ENCODE measurements around the gene NHERF2. TPM values are rescaled to one million over a fixed set of nuclear protein-coding genes. Genes with fewer than 3 reads are reported as not detected.

Gene NHERF2
- total and polyA plus RNA-seq, 2 of the 4 experiments (the other 2 are of a cell fraction), result 18.6 to 77.8 TPM

- Histone ChIP-seq H2AFZ (replicated peaks; ENCODE audit: low read length, poor library complexity) (no peak overlapping the region), H3K79me1 (ENCODE audit: low read depth in 1 of 2, low read length in 2 of 2) (peaks cover 0 to 9% of the 10 kb centered on the region in 2 experiments; a peak in 1 of 4 replicates), H3K4me2 (ENCODE audit: low read depth, low read length) (no peak overlapping the region), H4K8ac (ENCODE audit: low read depth in 2 of 2, low read length in 2 of 2) (no peak overlapping the region), H3K9ac (ENCODE audit: low read depth, low read length) (no peak overlapping the region), H2BK15ac (ENCODE audit: low read depth, low read length) (no peak overlapping the region), H4K91ac (ENCODE audit: insufficient read depth, low read depth, low read length) (no peak overlapping the region), H2AK9ac (replicated peaks; ENCODE audit: low read depth, low read length, poor library complexity) (no peak overlapping the region), H3K27ac (ENCODE audit: insufficient read depth, low read length) (no peak overlapping the region), H3K9me3 (ENCODE audit: control insufficient read depth, insufficient read depth, low read length) (no peaks in the 10 kb centered on the region), H4K20me1 (ENCODE audit: insufficient read depth, low read length) (no peaks in the 10 kb centered on the region; the same call in 1 of the 2 replicates), H3K9me1 (ENCODE audit: insufficient read depth, low read length) (0 out of 2 replicates have a peak, but pooled peaks cover 3% of the 10 kb centered on the region), H4K5ac (ENCODE audit: low read depth, low read length) (no peak overlapping the region), H2BK120ac (ENCODE audit: low read depth, low read length) (no peak overlapping the region), H3K18ac (ENCODE audit: low read depth, low read length) (no peak overlapping the region), H3K4me1 (ENCODE audit: control insufficient read depth, insufficient read depth, low read length) (no peaks in the 10 kb centered on the region), H3K23ac (ENCODE audit: low read depth, low read length) (no peak overlapping the region), H3K4ac (ENCODE audit: low read depth, low read length) (no peak overlapping the region), H2BK5ac (ENCODE audit: low read depth, low read length, poor library complexity, severe bottlenecking) (no peak overlapping the region), H3K56ac (ENCODE audit: extremely low read depth, insufficient read depth, low read length) (no peak overlapping the region), H2AK5ac (ENCODE audit: low read depth, low read length) (no peak overlapping the region), H2BK20ac (ENCODE audit: low read depth, low read length) (no peak overlapping the region), H3K36me3 (ENCODE audit: control insufficient read depth, insufficient read depth, low read length) (peaks cover 67% of the 10 kb centered on the region), H3K14ac (replicated peaks; ENCODE audit: low read depth, low read length) (no peak overlapping the region), H3K4me3 (ENCODE audit: insufficient read depth, low read depth, low read length) (no peak overlapping the region), H3K27me3 (ENCODE audit: control insufficient read depth, insufficient read depth, low read length) (no peaks in the 10 kb centered on the region)
- TF ChIP-seq CEBPB (IDR thresholded peaks at IDR 0.05; ENCODE audit: low read depth, low read length), result no peak
- no peak for TF ChIP-seq SMC3 (IDR thresholded peaks at IDR 0.05; ENCODE audit: low read depth, low read length)
- no peak for TF ChIP-seq RCOR1 (IDR thresholded peaks at IDR 0.05; ENCODE audit: insufficient replicate concordance, low read length)
- TF ChIP-seq POLR2A (IDR thresholded peaks at IDR 0.05; ENCODE audit: low read depth, low read length), result no peak
- TF ChIP-seq FOS (IDR thresholded peaks at IDR 0.05; ENCODE audit: low read depth, low read length), result no peak
- TF ChIP-seq CHD1 (IDR thresholded peaks at IDR 0.05; ENCODE audit: low read depth, low read length), result no peak
- TF ChIP-seq USF2 (IDR thresholded peaks at IDR 0.05; ENCODE audit: low read depth, low read length), result no peak
- TF ChIP-seq BHLHE40 (IDR thresholded peaks at IDR 0.05; ENCODE audit: low read depth, low read length), result no peak
- TF ChIP-seq MAFK (IDR thresholded peaks at IDR 0.05; ENCODE audit: low read depth, low read length), result no peak
- no peak for TF ChIP-seq RAD21 (IDR thresholded peaks at IDR 0.05; ENCODE audit: low read length)
- no peak for TF ChIP-seq ELK1 (IDR thresholded peaks at IDR 0.05; ENCODE audit: borderline replicate concordance, low read depth, low read length)
- TF ChIP-seq NFE2L2 (IDR thresholded peaks at IDR 0.05; ENCODE audit: low read depth, low read length), result no peak
- no peak for TF ChIP-seq CTCF (conservative IDR thresholded peaks at IDR 0.05; ENCODE audit: low read depth, low read length)
- TF ChIP-seq MAZ (IDR thresholded peaks at IDR 0.05; ENCODE audit: borderline replicate concordance, low read depth, low read length), result no peak
- TF ChIP-seq RFX5 (IDR thresholded peaks at IDR 0.05; ENCODE audit: low read depth, low read length), result no peak
- TF ChIP-seq MXI1 (IDR thresholded peaks at IDR 0.05; ENCODE audit: borderline replicate concordance, low read depth, low read length), result no peak
- dilution Hi-C loops (cut with HindIII; ENCODE audit: low sequenced_read_pairs, unreplicated experiment), result no loop called here
- intact Hi-C loops (cut with micrococcal nuclease), result no loop called here
- DNase-seq (no peak), ATAC-seq (ENCODE audit: low read depth) (no peak)
- ChIA-PET CTCF (no interaction called here), POLR2A (ENCODE audit: unreplicated experiment) (no interaction called here)
- 92% methylated on average over 11 of the region's 13 CpGs; no CpG with 5 or more reads in 1 of the 2 experiments for WGBS, 2 experiments (ENCODE audit: extremely low coverage in 2 of 2, insufficient read length in 1 of 2)
- BruUV-seq (replicated peaks), result no TSS peak
- in situ Hi-C loops (cut with MboI; ENCODE audit: low sequenced_read_pairs), result no loop called here
Measured at GRCh38 chr16:2061526-2061925, 34.8 kb downstream of the NHERF2 start.
